GM19467 (cell line): Measurements from ENCODE around the gene OR52E2.
"Not testable (repeated sequence)": the region's sequence is repeated elsewhere in the genome, so short reads cannot be mapped to it uniquely, and the experiment has no call there.

Source experiments
- ATAC-seq: cut with Tn5 transposase; IDR thresholded peaks from one replicate; pipeline ENCODE4 v1.9.1; 2021; ENCODE audit warnings: mild to moderate bottlenecking, moderate library complexity; ENCODE audit not compliant: unreplicated experiment

The OR52E2 gene

GRCh38 chr11:5059391-5059790 is at the start of gene OR52E2:
TSS of gene OR52E2 (minus strand) at chr11:5059627. CDS start at chr11:5059627, 0 bp downstream.
- no peak for ATAC-seq

- no peak for ATAC-seq
Observed at GRCh38 chr11:5107285-5107684, 47.9 kb upstream of the OR52E2 start.

- no peak for ATAC-seq
Observed at GRCh38 chr11:5103066-5103465, 43.6 kb upstream of the OR52E2 start.

GRCh38 chr11:5102246-5102645 is 42.8 kb upstream of the OR52E2 start:
- no peak for ATAC-seq

- no peak for ATAC-seq
Observed at GRCh38 chr11:5096011-5096410, 36.6 kb upstream of the OR52E2 start.

GRCh38 chr11:5092821-5093585 is 33.6 kb upstream of the OR52E2 start:
- ATAC-seq = no peak

GRCh38 chr11:5090668-5091067 is 31.2 kb upstream of the OR52E2 start:
- ATAC-seq = no peak

- ATAC-seq = no peak
Observed at GRCh38 chr11:5088556-5088955, 29.1 kb upstream of the OR52E2 start.

GRCh38 chr11:5083602-5084001 is 24.2 kb upstream of the OR52E2 start:
- ATAC-seq = no peak

- no peak for ATAC-seq
Observed at GRCh38 chr11:5081405-5081804, 22.0 kb upstream of the OR52E2 start.

GRCh38 chr11:5071799-5072198 is 12.4 kb upstream of the OR52E2 start:
- ATAC-seq = no peak

- no peak for ATAC-seq
Observed at GRCh38 chr11:5069272-5069671, 9.8 kb upstream of the OR52E2 start, which contains the start of gene OR52E1. TSS of gene OR52E1 (plus strand) at chr11:5069572.

GRCh38 chr11:5065027-5065426 is 5.6 kb upstream of the OR52E2 start:
- ATAC-seq = no peak

GRCh38 chr11:5058679-5059078 is 748 bp downstream of the OR52E2 start:
- ATAC-seq = not testable (repeated sequence)

- ATAC-seq = no peak
Observed at GRCh38 chr11:5046754-5047330, 12.6 kb downstream of the OR52E2 start.

- no peak for ATAC-seq
Observed at GRCh38 chr11:5046226-5046625, 13.2 kb downstream of the OR52E2 start, which contains the start of gene OR52J3. TSS of gene OR52J3 (plus strand) at chr11:5046526. CDS start at chr11:5046526, 0 bp downstream.

- no peak for ATAC-seq
Observed at GRCh38 chr11:5043380-5043779, 16.0 kb downstream of the OR52E2 start.

- no peak for ATAC-seq
Observed at GRCh38 chr11:5042091-5042490, 17.3 kb downstream of the OR52E2 start.

GRCh38 chr11:5040876-5041275 is 18.6 kb downstream of the OR52E2 start:
- ATAC-seq = no peak

GRCh38 chr11:5038341-5038740 is 21.1 kb downstream of the OR52E2 start:
- no peak for ATAC-seq

- ATAC-seq = no peak
Observed at GRCh38 chr11:5037926-5038325, 21.5 kb downstream of the OR52E2 start.

GRCh38 chr11:5036669-5037068 is 22.8 kb downstream of the OR52E2 start:
- no peak for ATAC-seq
